HG03066 (cell line): ENCODE results near the gene DOLK.
"Not testable (repeated sequence)": the region's sequence is repeated elsewhere in the genome, so short reads cannot be mapped to it uniquely, and the experiment has no call there.

ENCODE experiments used
- ATAC-seq: cut with Tn5 transposase; IDR thresholded peaks from one replicate; pipeline ENCODE4 v1.9.1; 2021; ENCODE audit warnings: low read depth; ENCODE audit not compliant: unreplicated experiment

DOLK gene

DNA sequence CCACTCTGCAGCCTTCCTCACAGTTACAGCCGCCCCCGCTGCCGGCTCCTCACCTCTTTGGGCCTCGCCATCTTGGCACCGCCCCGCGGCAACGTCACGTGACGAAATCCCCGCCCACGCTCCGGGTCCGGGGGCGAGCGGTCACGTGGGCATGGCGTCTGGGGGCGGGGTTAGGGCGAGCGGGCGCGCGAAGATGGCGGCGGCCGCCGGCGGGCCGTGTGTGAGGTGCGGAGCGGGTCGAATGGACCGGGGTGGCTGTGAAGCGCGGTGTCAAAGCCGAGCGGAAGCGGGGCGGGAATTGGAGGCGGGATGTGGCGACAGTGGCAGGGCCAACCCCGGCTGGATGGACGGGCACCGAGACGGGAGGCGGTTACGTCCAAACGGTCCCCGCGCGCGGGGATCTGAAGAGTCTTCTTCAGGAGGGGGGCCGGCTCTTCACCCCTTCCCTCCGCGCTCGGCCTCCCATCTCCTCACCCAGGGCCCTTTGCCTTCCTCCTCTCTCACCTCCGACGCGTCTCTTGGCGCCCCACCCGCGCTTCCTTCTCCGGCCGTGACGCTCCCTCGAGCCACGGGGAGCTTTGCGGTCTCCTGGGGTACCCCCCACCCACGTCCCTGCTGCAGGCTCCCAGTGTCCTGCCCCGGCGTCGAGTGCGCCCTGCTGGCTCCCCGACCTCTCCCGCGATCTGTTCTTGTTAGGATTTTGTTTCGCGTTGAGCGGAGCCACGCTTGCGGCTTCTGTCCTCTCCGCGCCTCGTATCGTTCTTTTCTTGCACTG is at the start of gene DOLK, which contains the start of gene NUP188:
Gene DOLK, minus strand, starts transcription at position 77 of the 775 bp plus-strand sequence. CDS start 300 bp downstream, outside the sequence.
Gene NUP188, plus strand, starts transcription at position 173 of the 775 bp plus-strand sequence. Its CDS starts 21 bp downstream, at position 194.
- peak; percentile 65 for ATAC-seq

DNA sequence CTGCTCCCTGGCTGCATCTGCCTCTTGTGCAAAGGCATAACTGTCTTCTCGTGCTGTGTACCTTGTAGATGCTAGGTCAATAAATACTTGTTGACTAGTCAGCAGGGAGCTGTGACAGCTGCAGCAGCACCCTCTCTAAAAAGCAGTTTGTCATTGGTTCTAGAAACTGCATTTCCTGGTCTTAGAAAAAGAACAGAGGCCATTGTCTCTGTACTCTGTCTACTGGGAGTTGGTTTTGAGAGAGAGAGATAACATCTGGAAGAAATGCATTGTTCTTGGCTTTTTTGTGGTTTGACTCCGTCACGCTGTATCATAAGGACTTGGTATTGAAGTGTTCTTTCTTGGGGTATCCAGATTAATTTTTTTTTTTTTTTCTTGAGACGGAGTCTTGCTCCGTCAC is 48.4 kb upstream of the DOLK start:
- no peak for ATAC-seq

DNA sequence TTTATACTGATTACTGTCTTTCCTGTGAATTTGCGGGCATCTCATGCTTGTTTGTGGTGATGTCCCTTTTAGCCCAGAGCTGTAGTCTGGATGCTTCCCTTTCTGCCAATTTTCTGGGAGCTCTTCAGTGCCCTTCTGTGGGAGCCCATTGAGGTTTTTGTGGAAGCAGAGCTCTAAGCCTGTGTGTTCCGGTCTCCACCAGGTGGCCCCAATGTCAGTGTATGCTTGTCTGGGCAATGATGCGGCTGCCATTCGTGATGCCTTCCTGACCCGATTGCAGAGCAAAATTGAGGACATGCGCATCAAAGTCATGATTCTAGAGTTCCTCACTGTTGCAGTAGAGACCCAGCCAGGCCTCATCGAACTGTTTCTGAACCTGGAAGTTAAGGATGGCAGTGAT is 45.6 kb upstream of the DOLK start:
- ATAC-seq, result no peak

DNA sequence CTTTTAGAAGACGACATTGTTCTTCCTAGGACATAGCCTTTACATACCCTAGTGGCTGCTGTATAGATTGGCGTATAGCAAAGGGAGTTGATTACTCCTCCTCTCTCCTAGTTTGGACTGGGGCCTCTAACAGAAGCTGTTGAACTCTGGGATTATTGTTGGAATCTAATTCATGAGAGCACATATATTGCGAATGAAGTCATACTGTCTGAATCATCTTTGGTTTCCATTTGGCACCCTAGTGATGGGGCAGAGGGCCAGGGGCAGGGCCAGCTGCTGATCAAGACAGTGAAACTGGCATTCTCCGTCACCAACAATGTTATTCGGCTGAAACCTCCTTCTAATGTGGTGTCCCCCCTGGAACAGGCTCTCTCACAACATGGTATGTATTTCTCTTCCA is 40.4 kb upstream of the DOLK start:
- no peak for ATAC-seq

DNA sequence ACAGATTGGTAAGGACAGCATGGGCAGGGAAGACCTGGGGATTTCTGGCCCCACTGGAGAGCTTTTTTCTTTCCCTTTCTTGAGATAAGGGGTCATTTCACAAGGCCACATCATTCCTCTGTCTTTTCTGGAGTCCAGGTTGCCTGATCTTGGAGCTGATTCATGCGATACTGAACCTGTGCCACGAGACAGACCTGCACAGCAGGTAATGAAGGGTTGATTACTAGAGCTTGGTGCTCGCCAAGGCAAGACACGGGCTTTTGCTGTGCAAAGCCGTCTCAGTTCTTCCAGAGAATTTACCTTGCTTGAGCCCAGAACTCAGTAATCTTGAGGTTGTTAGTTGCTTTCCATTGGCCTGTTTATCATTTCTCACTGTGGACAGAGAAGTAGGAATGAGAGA is 39.3 kb upstream of the DOLK start:
- ATAC-seq, result no peak

DNA sequence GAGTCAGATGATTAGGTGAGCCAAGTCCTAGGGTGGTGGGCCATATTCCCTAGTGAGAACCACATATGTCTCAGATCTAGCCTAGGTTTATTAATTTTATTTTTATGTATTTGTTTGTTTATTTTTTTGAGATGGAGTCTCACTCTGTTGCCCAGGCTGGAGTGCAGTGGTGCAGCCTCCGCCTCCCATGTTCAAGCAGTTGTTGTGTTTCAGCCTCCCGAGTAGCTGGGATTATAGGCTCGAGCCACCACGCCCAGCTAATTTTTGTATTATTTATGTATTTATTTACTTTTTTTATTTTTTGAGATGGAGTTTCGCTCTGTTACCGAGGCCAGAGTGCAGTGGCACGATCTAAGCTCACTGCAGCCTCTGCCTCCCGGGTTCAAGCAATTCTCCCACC is 36.1 kb upstream of the DOLK start:
- ATAC-seq, result no peak

DNA sequence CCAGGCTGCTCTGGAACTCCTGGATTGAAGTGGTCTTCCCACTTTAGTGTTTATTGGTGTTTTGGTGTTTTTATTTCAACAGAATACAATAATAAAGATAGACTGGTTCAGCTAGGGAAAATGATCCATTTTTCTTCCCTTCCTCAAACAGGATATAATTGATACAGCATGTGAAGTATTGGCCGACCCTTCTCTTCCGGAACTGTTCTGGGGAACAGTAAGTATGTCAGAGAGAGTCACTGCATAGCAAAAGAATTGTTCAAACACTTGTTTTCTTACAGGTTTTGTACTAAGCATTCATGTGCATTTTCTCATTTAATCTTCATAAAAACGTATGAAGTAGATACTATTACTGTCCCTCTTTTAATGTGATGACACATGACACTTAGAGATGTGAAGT is 31.7 kb upstream of the DOLK start:
- ATAC-seq, result no peak

DNA sequence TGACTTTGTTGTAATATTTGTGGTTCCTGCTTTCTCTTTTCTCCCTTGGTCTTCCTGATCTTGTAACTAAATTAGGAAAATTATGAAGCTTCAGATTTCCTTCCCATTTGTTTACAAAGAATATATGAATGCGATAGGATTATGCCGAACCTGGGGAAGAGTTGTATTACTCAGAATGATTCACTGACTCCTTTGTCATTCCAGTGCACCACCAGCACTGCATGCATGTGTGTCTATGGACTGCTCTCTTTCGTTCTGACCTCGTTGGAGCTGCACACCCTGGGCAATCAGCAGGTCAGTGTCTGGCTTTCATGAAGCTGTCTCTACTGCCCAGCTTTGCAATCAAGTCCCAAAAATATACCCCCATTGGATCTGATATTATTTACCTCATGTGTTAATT is 25.6 kb upstream of the DOLK start:
- no peak for ATAC-seq

DNA sequence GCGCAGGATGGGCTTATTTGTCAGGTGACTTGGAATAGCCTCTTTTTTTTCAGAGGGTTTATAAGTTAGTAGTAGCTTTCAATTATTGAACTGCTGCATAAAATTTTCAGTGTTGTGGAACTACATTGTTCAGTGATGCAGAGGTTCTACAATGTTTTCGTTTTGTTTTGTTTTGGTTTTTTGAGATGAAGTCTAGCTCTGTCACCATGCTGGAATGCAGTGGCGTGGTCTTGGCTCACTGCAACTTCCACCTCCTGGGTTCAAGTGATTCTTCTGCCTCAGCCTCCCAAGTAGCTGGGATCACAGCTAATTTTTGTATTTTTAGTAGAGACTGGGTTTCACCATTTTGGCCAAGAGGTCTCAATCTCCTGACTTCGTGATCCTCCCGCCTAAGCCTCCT is 22.1 kb upstream of the DOLK start:
- ATAC-seq, result no peak

DNA sequence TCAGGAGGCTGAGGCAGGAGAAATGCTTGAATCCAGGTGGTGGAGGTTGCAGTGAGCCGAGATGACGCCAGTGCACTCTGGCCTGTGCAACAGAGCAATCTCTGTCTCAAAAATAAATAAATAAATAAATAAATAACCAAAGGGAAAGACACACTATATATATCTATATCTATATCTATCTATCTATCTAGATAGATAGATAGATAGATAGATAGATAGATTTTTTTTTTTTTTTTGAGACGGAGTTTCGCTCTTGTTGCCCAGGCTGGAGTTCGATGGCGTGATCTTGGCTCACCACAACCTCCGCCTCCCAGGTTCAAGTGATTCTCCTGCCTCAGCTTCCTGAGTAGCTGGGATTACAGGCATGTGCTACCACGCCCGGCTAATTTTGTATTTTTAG is 14.0 kb upstream of the DOLK start:
- not testable (repeated sequence) for ATAC-seq

DNA sequence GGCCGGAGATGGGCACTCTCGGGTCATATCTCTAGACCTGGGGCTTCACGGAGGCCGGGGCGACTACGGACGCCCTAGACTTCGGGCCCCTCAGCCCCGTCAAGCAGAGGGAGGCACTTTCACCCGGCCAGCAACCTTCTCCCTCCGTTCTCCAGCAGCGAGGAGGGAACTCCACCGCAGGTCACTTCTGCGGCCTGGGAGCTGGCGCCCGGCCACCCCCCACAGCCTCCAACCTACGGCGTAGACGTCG is 201 bp downstream of the DOLK start:
- ATAC-seq, result peak; percentile 17

DNA sequence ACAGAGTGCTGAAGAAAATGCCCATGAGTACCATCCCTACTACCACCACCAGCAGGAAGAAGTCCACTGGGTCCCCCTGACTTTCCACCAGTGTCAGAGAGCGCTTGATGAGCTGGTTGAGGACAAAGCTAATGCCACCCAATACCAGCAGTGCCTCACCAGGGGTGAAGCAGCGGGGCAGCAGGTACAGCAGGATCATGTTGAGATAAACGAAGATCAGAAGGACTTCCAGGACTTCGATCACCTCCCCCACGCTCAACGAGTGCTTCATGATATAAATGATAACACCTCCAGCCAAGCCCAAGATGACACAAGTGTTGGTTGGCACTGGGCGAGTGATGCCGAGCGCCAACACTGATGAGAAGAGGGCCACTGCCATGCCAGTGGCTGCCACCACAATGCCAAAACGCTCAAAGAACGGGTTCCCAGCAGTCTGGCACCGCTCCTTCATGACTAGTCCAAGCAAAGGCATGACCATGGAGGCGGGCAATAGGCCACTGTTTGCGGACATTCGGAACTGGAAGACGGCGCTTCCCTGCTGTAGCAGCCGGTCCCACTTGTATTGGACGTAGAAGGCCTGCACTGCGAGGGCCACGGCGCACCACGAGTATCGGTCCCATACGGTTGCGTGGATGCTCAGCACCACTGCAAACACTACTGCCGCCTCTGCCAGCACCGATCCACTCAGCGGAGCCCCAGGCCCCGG is 679 bp downstream of the DOLK start:
- ATAC-seq, result peak; percentile 5

DNA sequence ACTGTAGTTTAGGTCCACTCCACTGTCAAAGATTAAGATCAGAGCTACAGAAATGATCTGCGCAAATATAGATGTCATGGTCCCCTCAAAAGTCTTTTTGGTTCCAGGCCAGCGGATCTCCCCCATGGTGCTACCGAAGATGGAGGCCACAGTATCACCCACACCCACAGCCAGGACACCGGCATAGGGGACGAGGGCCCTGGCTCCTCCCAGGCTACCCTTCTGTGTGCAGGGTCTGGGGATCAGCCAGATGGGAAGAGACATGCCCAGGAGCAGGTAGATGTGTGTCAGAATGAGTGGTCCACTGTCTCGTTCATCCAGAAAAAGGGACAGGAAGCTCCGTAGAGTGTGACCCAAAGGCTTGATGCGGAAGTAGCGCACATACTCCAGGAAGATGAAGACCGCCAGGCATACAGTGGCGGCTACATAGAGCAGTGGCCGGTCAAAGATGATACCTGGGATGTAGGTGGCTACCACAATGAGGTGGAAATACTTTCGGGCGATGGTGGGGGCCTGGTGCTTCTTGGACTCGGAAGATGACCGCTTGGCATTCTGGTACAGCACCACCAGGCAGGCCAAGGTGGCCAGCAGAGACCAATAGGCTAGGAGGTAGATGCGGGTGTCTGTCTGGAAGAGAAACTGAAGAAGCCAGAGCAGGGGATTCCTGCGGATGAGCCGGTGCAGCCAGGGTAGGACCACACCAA is 1.5 kb downstream of the DOLK start:
- ATAC-seq, result no peak

DNA sequence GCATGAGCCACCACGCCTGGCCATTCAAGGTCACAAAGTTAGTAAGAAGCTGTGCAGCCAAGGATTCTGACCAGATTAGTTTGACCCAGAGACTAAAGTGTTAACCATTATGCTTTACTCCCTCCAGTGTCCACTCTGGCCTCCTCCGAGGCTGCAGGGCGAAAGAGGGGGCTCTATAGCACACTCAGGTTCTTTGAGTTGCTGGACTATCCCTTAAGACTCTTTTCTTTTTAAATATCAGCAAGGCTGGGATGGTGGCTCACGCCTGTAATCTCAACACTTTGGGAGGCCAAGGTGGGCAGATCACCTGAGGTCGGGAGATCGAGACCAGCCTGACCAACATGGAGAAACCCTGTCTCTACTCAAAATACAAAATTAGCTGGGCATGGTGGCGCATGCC is 2.4 kb downstream of the DOLK start:
- ATAC-seq, result not testable (repeated sequence)

DNA sequence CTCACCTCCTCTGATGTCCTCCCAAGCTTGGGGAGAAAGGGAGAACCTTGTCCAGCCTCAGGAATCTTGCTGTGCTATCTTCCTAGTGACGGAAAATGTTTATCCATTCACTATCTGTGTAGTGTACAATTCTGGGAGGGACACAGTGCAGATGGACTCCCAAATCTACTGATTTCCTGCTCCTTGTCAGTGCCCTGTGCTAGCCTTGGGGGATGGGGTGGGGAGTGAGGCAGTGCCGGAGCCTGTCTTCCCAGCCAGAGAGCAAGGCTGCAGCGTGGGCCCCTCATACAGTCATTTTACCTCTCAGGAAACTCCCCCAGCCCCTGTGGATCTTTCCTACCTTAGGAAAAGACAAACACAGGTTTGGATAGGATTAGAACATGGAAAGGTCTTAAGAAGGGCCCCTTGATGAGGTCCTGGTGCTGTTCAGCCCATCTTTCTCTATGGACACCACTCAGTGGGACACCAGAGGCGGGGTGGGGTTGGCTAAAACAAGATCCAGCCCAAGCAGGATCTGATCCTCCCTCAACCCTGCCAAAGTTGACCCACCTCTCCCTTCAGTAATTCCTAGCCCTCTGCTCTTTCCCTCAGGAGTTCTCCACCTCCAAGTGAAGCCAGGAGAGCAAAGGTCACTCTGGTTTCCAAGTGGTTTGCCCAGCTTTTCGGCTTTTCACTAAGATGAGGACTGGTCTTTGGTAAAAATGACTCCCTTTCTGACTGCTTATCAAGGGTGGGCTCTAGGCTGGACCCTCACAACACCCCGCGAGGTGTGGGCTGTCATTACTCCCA is 3.4 kb downstream of the DOLK start:
- no peak for ATAC-seq

DNA sequence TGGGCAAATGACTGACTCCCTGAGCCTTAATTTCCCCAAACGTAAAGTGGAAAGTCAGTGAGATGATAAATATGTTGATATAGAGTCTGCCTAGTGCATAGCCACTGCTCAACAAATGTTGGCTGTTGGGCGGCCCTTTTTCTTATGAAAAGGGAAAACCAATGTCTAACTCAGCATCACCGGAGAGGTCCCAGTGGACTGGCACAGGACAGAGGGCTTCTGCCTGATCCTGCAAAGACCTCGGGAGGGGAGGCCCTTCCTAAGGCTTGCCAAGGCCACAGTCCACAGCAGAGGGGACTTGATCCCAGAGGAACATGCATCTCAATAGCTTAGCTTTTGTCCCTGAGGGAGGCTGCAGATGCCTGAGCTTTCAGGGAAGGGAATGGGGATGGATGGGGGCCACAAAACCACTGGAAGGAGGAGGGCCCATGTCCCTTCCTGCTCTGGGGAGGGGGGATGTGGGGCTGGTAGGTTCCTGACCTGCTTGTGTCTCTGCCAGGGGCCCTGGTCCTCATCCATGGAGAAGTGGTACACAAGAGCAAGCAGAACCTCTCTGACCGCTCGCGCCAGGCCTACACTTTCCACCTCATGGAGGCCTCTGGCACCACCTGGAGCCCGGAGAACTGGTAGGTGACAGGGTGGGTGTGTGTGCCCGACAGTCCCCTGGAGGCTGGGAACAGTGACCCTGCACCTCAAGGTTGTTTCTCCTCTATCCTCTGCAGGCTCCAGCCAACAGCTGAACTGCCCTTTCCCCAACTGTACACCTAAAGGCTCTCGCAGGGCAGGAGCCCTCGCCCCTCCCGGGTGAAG is 6.3 kb downstream of the DOLK start:
- ATAC-seq, result no peak

DNA sequence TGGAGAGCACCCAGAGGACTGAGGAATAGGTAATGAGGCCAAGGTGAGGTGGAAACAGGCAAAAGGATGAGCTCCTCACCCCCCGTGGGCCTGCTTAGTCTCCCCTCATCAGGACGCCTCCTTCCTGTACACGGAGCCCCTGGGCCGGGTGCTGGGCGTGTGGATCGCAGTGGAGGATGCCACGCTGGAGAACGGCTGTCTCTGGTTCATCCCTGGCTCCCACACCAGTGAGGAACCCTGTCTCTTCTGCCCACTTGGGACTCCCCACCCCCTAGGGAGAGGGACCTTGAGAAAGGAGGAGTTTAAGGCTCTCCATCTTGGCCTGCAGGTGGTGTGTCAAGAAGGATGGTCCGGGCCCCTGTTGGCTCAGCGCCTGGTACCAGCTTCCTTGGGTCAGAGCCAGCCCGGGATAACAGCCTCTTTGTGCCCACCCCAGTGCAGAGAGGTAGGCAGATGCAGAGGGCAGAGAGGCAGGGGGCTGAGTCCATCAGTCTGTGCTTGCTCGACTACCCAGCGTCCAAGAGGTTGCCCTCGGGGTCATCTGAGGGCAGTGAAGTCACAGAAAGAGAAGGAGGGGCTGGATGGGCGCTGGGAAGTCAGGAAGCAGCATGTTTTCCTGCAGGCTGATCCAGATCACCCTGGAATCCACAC is 7.0 kb downstream of the DOLK start:
- no peak for ATAC-seq

DNA sequence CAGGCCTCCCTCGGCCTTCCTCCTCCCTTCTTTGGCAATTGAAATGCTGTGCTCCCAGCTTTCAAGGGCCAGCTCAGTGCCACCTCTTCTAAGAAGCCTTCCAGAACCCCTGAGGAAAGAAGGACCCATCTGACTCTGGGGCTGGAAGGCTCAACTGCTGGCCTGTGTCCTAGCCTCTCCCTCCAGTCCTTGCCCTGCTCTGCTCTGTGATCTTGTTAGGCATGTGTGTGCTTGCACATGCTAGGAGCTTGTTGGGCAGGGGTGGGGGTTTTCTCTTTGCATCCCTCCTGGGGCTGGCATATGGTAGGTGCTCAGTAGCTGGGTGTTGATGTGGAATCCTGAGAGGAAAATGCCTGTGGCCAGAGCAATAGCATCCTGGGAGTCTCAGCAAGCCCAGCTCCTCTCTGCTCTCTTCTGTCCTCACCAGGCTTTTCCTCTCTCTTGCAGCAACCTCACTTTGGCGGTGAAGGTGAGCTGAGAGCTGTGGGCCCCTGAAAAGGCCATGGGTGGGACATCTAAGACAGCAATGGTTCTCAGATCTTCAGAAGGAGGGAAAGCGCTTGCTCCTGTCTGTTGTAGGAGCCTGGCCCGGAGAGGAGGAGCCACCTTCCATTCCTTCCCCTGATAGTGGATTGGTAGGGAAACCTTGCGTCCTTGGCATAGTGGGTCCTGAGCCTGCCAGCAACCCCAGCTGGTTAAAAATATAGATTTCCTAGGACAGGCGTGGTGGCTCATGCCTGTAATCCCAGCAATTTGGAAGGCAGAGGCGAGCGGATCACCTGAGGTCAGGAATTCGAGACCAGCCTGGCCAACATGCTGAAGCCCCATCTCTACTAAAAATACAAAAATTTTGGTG is 9.9 kb downstream of the DOLK start:
- no peak for ATAC-seq
